HG03521 (cell line): ENCODE results near the gene RABGAP1L.
"Not testable (repeated sequence)": the region's sequence is repeated elsewhere in the genome, so short reads cannot be mapped to it uniquely, and the experiment has no call there.

Experiments used
- ATAC-seq: cut with Tn5 transposase; IDR thresholded peaks from one replicate; pipeline ENCODE4 v1.9.1; 2021; ENCODE audit warnings: mild to moderate bottlenecking, moderate library complexity; ENCODE audit not compliant: unreplicated experiment

RABGAP1L gene

GRCh38 chr1:174153085-174153824 is 6.1 kb upstream of the RABGAP1L start:
- peak; percentile 46 for ATAC-seq

GRCh38 chr1:174153825-174154107 is 5.6 kb upstream of the RABGAP1L start:
- no peak for ATAC-seq

- no peak for ATAC-seq
These were observed 2.9 kb upstream of the RABGAP1L start for GRCh38 chr1:174156437-174156836.

GRCh38 chr1:174157157-174157806 is 2.0 kb upstream of the RABGAP1L start:
- peak; percentile 36 for ATAC-seq

- peak; percentile 2 for ATAC-seq
These were observed 511 bp upstream of the RABGAP1L start for GRCh38 chr1:174158767-174159251.

GRCh38 chr1:174160109-174160473 is 771 bp downstream of the RABGAP1L start:
- ATAC-seq, result no peak

DNA sequence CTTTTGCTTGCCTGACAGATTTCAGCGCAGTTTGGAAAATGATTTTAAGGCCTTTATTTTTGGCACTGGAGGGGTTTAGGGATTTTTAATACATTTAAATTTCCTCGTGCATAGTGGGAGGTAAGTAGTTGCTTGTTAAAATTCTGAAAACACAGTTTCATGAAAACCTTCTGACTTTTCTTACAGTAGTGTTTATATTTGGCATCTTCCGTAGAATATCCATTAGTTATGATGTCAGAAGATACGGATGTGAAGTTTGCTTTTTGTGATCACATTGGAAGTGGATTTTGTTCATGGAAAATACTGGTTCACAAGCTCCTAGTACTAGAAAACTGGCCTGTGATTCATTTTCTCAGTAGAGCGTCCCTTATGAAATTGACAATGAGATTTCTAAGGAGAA is 1.3 kb downstream of the RABGAP1L start:
- ATAC-seq, result no peak

- ATAC-seq, result no peak
These were observed 2.5 kb downstream of the RABGAP1L start for GRCh38 chr1:174161813-174162212.

GRCh38 chr1:174164826-174165225 is 5.5 kb downstream of the RABGAP1L start:
- ATAC-seq, result no peak

DNA sequence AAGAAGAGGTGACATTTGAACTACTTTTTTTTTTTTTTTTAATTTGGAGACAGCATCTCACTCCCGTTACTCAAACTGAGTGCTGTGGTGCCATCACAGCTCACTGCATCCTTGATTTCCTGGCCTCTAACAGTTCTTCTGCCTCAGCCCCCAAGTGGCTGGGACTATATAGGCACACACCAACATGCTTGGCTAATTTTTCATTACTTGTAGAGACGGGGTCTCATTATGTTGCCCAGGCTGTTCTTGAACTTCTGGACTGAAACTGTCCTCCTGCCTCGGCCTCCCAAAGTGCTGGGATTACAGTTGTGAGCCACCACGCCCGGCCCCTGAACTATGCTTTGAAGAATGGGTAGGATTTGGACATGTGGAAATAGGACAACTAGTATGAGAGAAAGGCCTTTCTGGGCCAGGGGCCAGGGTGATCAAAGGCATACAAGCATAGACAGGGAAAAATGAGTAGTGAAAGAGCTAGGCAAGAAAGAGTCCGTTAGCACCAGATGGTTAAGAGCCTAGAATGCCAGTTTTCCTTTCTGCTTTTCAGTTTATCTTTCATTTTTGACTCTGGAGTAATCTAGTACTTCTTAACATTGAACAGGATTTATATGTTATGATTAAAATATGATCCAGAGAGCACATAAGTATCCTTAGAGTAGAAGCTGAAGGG is 6.3 kb downstream of the RABGAP1L start:
- ATAC-seq, result no peak

DNA sequence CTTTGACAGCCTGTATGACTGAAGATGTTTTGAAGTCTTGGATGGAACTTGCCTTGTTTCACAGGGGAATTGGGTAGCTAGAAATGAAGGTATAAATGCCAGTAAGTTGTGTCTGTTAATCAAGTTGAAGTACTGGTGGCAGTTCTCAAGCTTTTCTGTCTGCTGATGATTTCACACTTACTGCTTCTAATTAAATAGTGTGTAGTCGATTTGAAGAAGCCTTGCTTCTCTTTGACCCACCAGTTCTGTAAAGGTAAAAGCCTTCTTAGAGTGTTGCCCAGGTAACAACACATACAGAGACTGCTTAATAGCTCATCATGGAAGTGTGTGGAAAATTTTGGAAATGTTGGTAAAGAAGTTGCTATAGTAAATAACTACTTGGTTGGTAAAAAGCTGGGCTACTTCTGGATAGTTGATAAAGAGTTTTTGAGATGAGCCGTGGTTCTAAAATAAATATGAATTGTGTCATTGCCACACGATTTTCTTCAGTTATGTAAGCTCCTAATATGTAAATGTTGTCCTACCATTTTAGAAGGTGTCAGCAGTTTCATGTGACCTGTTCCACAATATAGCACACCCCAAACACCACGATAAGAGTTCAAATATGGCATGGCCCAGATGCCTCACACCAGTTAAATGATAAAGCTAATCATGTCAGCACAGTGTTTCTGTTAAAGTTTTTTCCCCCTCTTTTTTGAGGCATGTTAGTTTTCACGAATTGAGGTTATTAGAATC is 7.4 kb downstream of the RABGAP1L start:
- ATAC-seq, result no peak

- no peak for ATAC-seq
These were observed 8.0 kb downstream of the RABGAP1L start for GRCh38 chr1:174167265-174167803.

DNA sequence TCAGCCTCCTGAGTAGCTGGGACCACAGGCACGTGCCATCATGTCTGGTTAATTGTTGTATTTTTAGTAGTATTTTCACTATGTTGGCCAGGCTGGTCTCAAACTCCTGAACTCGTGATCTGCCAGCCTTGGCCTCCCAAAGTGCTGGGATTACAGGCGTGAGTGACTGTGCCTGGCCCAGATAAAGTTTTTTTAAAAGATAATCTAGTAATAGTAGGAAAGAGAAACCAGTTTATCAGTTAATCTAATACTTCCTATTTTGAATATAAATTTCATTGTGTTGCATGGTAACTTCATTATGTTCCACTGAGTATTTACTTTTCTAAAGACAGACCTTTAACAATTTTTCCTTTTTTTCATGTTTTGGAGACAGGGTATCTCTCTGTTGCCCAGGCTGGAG is 10.0 kb downstream of the RABGAP1L start:
- ATAC-seq, result no peak

GRCh38 chr1:174171073-174171472 is 11.8 kb downstream of the RABGAP1L start:
- no peak for ATAC-seq

GRCh38 chr1:174174461-174175329 is 15.4 kb downstream of the RABGAP1L start:
- ATAC-seq, result no peak

- ATAC-seq, result not testable (repeated sequence)
These were observed 19.1 kb downstream of the RABGAP1L start for GRCh38 chr1:174178459-174178858.

- no peak for ATAC-seq
These were observed 30.2 kb downstream of the RABGAP1L start for GRCh38 chr1:174189428-174190062.

GRCh38 chr1:174190691-174191199 is 31.4 kb downstream of the RABGAP1L start:
- no peak for ATAC-seq

GRCh38 chr1:174191349-174191862 is 32.1 kb downstream of the RABGAP1L start:
- no peak for ATAC-seq
